A673 (cell line): Measurements from ENCODE around the gene HNRNPA3. TPM values are rescaled to one million over a fixed set of nuclear protein-coding genes. Genes with fewer than 3 reads are reported as not detected.
A peak's percentile ranks its signal among the peaks of the same experiment; 100 is the strongest.
"Not testable (repeated sequence)": the region's sequence is repeated elsewhere in the genome, so short reads cannot be mapped to it uniquely, and the experiment has no call there.

Source experiments
- BruUV-seq: library from RNA; stranded (reverse); fragments of 400-500 nt; replicated peaks from 2 replicates; lab custom pipeline; 2021; lab: Mats Ljungman, UMichigan
- CTCF ChIA-PET: fragments of 300-600 bp; sonication (Branson Sonifier 250); formaldehyde crosslinking; loops from one replicate; lab custom pipeline; 2022; ENCODE audit warnings: antibody characterized with exemption; lab: Charles Lee
- POLR2A ChIA-PET: fragments of 300-600 bp; sonication (Branson Sonifier 250); formaldehyde crosslinking; loops from one replicate; lab custom pipeline; 2022; ENCODE audit warnings: antibody characterized with exemption; ENCODE audit not compliant: low non-redundant PET; lab: Charles Lee
- DNase-seq: peaks from one replicate; pipeline ENCODE4 v3.0.0-alpha.2; 2015; ENCODE audit warnings: low spot score
- H3K27ac ChIP-seq: fragments of 200-600 bp; sonication (generic); 2 replicates; pipeline ENCODE4 v1.5.1; 2016; ENCODE audit warnings: mixed run types, low read depth, mild to moderate bottlenecking, mixed read lengths, antibody characterized with exemption, low read length; ENCODE audit not compliant: poor library complexity, severe bottlenecking
- H3K27me3 ChIP-seq: fragments of 200-600 bp; sonication (generic); replicated peaks from 2 replicates; pipeline ENCODE4 v1.6.1; 2017; ENCODE audit warnings: mixed run types, low read depth, mild to moderate bottlenecking, mixed read lengths, antibody characterized with exemption, low read length; ENCODE audit not compliant: insufficient read depth, poor library complexity
- H3K36me3 ChIP-seq: fragments of 200-600 bp; sonication (generic); 2 replicates; pipeline ENCODE4 v1.6.1; 2016; ENCODE audit warnings: mixed run types, mild to moderate bottlenecking, mixed read lengths, antibody characterized with exemption, low read length; ENCODE audit not compliant: insufficient read depth, poor library complexity, severe bottlenecking
- H3K4me1 ChIP-seq: fragments of 200-600 bp; sonication (generic); 2 replicates; pipeline ENCODE4 v1.6.1; 2017; ENCODE audit warnings: mixed run types, mild to moderate bottlenecking, mixed read lengths, antibody characterized with exemption, low read length; ENCODE audit not compliant: insufficient read depth, poor library complexity, severe bottlenecking
- H3K4me3 ChIP-seq: fragments of 200-600 bp; sonication (generic); 2 replicates; pipeline ENCODE4 v1.5.1; 2016; ENCODE audit warnings: low read depth, mixed run types, mild to moderate bottlenecking, mixed read lengths, low read length; ENCODE audit not compliant: poor library complexity, severe bottlenecking
- H3K9me3 ChIP-seq: fragments of 200-600 bp; sonication (generic); 2 replicates; pipeline ENCODE4 v1.6.1; 2016; ENCODE audit warnings: mixed run types, low read depth, mild to moderate bottlenecking, mixed read lengths, antibody characterized with exemption, low read length; ENCODE audit not compliant: poor library complexity, severe bottlenecking
- CTCF ChIP-seq: fragments of 300-800, 200-600 bp; sonication (generic); conservative IDR thresholded peaks from 2 replicates; pipeline ENCODE4 v1.5.1; 2017; ENCODE audit warnings: low read depth, mild to moderate bottlenecking, antibody characterized with exemption, low read length, moderate library complexity, mixed read lengths
- EZH2 ChIP-seq: fragments of 200-600 bp; sonication (generic); IDR thresholded peaks from 2 replicates; pipeline ENCODE4 v1.6.1; 2017; ENCODE audit warnings: borderline replicate concordance, low read depth, mild to moderate bottlenecking, mixed read lengths, antibody characterized with exemption, low read length; ENCODE audit not compliant: poor library complexity, severe bottlenecking
- intact Hi-C: fragments of 100-400 bp; cut with micrococcal nuclease; formaldehyde crosslinking; loops from one replicate; pipeline ENCODE4 v1.10.0; 2022; ENCODE audit not compliant: unreplicated experiment
- total RNA-seq: library from RNA; stranded (reverse); gene quantifications from 2 replicates; pipeline ENCODE4 v1.2.3, GENCODE V29; 2021

Gene HNRNPA3
- total RNA-seq, 1 experiment from 2014 or later, result 462 TPM

DNA sequence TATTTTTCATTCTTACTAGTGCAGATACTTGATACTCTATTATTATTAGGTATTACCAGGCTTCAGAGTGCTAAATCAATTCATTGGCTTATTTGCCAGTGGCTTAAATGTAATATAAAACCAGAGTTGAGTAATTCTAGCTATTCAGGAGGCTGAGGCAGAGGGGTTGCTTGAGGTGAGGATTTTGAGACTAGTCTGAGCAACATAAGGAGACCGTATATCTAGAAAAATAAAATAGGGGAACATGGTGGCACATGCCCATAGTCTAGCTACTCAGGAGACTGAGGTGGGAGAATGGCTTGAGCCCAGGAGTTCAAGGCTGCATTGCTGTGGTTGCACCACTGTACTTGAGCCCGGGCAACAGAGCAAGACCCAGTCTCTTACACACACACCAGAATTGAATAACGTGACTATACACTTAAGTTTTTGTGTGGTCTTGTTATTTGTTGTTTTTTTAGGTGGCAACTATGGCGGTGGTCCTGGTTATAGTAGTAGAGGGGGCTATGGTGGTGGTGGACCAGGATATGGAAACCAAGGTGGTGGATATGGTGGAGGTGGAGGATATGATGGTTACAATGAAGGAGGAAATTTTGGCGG, 4.8 kb downstream of the HNRNPA3 start:
- no TSS peak for BruUV-seq
- peaks cover 22% of the 10 kb centered on the region for H3K4me1 ChIP-seq
- no peaks in the 10 kb centered on the region for H3K9me3 ChIP-seq
- H3K4me3 ChIP-seq, result no peak overlapping the region
- no peak for TF ChIP-seq EZH2
- no peak for TF ChIP-seq CTCF
- H3K27me3 ChIP-seq, result no peaks in the 10 kb centered on the region
- intact Hi-C loops, result no loop called here
- DNase-seq, result no peak
- POLR2A ChIA-PET, result interaction anchor here (0.6 kb wide), 1 partner anchor 9 kb away, joined by 7 read pairs; no protein-coding TSS in a partner anchor
- H3K36me3 ChIP-seq, result peaks cover 83% of the 10 kb centered on the region
- CTCF ChIA-PET, result no interaction called here
- no peak overlapping the region for H3K27ac ChIP-seq

- BruUV-seq, H3K9me3 ChIP-seq, DNase-seq, CTCF ChIA-PET, H3K27ac ChIP-seq, intact Hi-C loops, POLR2A ChIA-PET, H3K4me3 ChIP-seq, H3K27me3 ChIP-seq: not testable (repeated sequence)
- Histone ChIP-seq H3K4me1 (peaks cover 16% of the 10 kb centered on the region), H3K36me3 (peaks cover 80% of the 10 kb centered on the region)
These were observed 7.2 kb downstream of the HNRNPA3 start for GRCh38 chr2:177219787-177220186.

DNA sequence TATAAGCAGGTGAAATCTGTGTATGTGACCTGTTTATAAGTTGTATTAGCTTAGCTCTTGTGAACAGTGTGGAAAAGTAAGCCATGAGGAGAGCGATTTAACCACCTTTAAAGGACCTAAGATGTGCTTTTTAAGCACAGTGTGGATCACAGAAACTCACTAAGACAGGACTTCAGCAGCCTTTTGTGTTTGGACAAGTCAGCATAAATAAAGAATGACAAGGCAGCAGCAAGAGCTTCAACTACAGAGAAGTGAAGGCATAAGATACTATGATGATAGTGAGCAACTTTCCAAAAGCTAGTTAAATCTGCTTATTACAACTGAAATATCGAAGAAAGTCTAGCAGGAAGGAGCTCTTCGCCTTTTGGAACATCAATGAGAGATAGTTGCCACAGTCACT, 8.9 kb downstream of the HNRNPA3 start:
- intact Hi-C loops, result no loop called here
- TF ChIP-seq CTCF (no peak), EZH2 (no peak)
- no TSS peak for BruUV-seq
- no peak for DNase-seq
- Histone ChIP-seq H3K9me3 (no peaks in the 10 kb centered on the region), H3K4me1 (peaks cover 7% of the 10 kb centered on the region), H3K4me3 (no peak overlapping the region), H3K27me3 (no peaks in the 10 kb centered on the region), H3K27ac (no peak overlapping the region), H3K36me3 (peaks cover 62% of the 10 kb centered on the region)
- POLR2A ChIA-PET, result no interaction called here
- CTCF ChIA-PET, result no interaction called here

DNA sequence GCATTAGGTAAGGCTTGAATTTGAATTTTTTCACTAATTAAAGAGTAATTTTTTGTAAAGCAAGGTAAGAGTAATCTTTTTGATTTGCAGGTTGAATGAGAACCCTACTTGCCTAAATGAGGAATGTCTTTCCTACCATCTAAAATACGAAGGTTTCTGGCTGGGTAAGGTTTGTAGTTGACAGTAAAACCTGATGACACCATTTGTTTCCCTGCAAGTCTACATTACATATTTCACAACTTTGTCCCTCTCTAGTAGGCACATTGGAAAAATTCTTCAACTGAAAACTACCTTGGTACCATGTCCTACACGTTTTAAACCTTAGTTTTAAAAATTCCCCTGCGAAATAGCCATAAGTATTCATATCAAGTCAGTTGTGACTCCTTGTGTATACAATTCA, 9.4 kb downstream of the HNRNPA3 start:
- BruUV-seq, result no TSS peak
- TF ChIP-seq CTCF (no peak), EZH2 (no peak)
- POLR2A ChIA-PET, result no interaction called here
- H3K4me3 ChIP-seq, result no peak overlapping the region
- CTCF ChIA-PET, result no interaction called here
- peaks cover 58% of the 10 kb centered on the region for H3K36me3 ChIP-seq
- intact Hi-C loops, result no loop called here
- no peaks in the 10 kb centered on the region for H3K27me3 ChIP-seq
- H3K4me1 ChIP-seq, result peaks cover 7% of the 10 kb centered on the region
- no peak for DNase-seq
- peak overlapping the region; percentile 28 for H3K27ac ChIP-seq
- no peaks in the 10 kb centered on the region for H3K9me3 ChIP-seq

- H3K36me3 ChIP-seq, result peaks cover 48% of the 10 kb centered on the region
- CTCF ChIA-PET, H3K4me1 ChIP-seq, H3K4me3 ChIP-seq, H3K27me3 ChIP-seq, H3K27ac ChIP-seq, DNase-seq, intact Hi-C loops, BruUV-seq, H3K9me3 ChIP-seq, POLR2A ChIA-PET: not testable (repeated sequence)
These were observed 10.8 kb downstream of the HNRNPA3 start for GRCh38 chr2:177223436-177223835.
